ENCODE data around the gene GKN2. TPM values are rescaled to one million over a fixed set of nuclear protein-coding genes. Genes with fewer than 3 reads are reported as not detected.

Gene GKN2
- total RNA-seq, 1 donor from 2014 or later: not detected

GRCh38 chr2:68935471-68935870 lies 17.2 kb downstream of the GKN2 start:
- Mint-ChIP-seq H3K27ac (ENCODE audit: unreplicated experiment) (no peak overlapping the region), H3K9me3 (ENCODE audit: unreplicated experiment) (peaks cover 15% of the 10 kb centered on the region), H3K27me3 (ENCODE audit: unreplicated experiment) (no peaks in the 10 kb centered on the region), H3K36me3 (ENCODE audit: unreplicated experiment) (peaks cover 2% of the 10 kb centered on the region), H3K4me3 (ENCODE audit: unreplicated experiment) (no peak overlapping the region), H3K4me1 (ENCODE audit: unreplicated experiment) (peaks cover 30% of the 10 kb centered on the region)
- no peak for TF ChIP-seq CTCF (IDR thresholded peaks at IDR 0.05)
- no peak for DNase-seq (ENCODE audit: extremely low spot score, unreplicated experiment)

- H3K27me3 Mint-ChIP-seq (ENCODE audit: unreplicated experiment): no peaks in the 10 kb centered on the region
- H3K36me3 Mint-ChIP-seq (ENCODE audit: unreplicated experiment): no peaks in the 10 kb centered on the region
- H3K27ac Mint-ChIP-seq (ENCODE audit: unreplicated experiment): no peak overlapping the region
- TF ChIP-seq CTCF (IDR thresholded peaks at IDR 0.05): no peak
- peaks cover 30% of the 10 kb centered on the region for H3K4me1 Mint-ChIP-seq (ENCODE audit: unreplicated experiment)
- peaks cover under 1% of the 10 kb centered on the region for H3K9me3 Mint-ChIP-seq (ENCODE audit: unreplicated experiment)
- DNase-seq (ENCODE audit: extremely low spot score, unreplicated experiment): no peak
- H3K4me3 Mint-ChIP-seq (ENCODE audit: unreplicated experiment): no peak overlapping the region
Observed at GRCh38 chr2:68934021-68934420, 18.7 kb downstream of the GKN2 start.

- Mint-ChIP-seq H3K27ac (ENCODE audit: unreplicated experiment) (no peak overlapping the region), H3K36me3 (ENCODE audit: unreplicated experiment) (no peaks in the 10 kb centered on the region), H3K4me3 (ENCODE audit: unreplicated experiment) (no peak overlapping the region), H3K4me1 (ENCODE audit: unreplicated experiment) (peaks cover 27% of the 10 kb centered on the region), H3K9me3 (ENCODE audit: unreplicated experiment) (no peaks in the 10 kb centered on the region), H3K27me3 (ENCODE audit: unreplicated experiment) (no peaks in the 10 kb centered on the region)
- no peak for TF ChIP-seq CTCF (IDR thresholded peaks at IDR 0.05)
- DNase-seq (ENCODE audit: extremely low spot score, unreplicated experiment): no peak
Observed at GRCh38 chr2:68932402-68932801, 20.3 kb downstream of the GKN2 start.

- Mint-ChIP-seq H3K4me1 (ENCODE audit: unreplicated experiment) (peaks cover 24% of the 10 kb centered on the region), H3K9me3 (ENCODE audit: unreplicated experiment) (no peaks in the 10 kb centered on the region), H3K27me3 (ENCODE audit: unreplicated experiment) (no peaks in the 10 kb centered on the region), H3K36me3 (ENCODE audit: unreplicated experiment) (no peaks in the 10 kb centered on the region), H3K27ac (ENCODE audit: unreplicated experiment) (no peak overlapping the region), H3K4me3 (ENCODE audit: unreplicated experiment) (no peak overlapping the region)
- no peak for TF ChIP-seq CTCF (IDR thresholded peaks at IDR 0.05)
- no peak for DNase-seq (ENCODE audit: extremely low spot score, unreplicated experiment)
Observed at GRCh38 chr2:68931799-68932198, 20.9 kb downstream of the GKN2 start.

- no peak for TF ChIP-seq CTCF (IDR thresholded peaks at IDR 0.05)
- peaks cover 21% of the 10 kb centered on the region for H3K4me1 Mint-ChIP-seq (ENCODE audit: unreplicated experiment)
- no peak for DNase-seq (ENCODE audit: extremely low spot score, unreplicated experiment)
- no peak overlapping the region for H3K27ac Mint-ChIP-seq (ENCODE audit: unreplicated experiment)
- no peaks in the 10 kb centered on the region for H3K27me3 Mint-ChIP-seq (ENCODE audit: unreplicated experiment)
- H3K4me3 Mint-ChIP-seq (ENCODE audit: unreplicated experiment): no peak overlapping the region
- H3K36me3 Mint-ChIP-seq (ENCODE audit: unreplicated experiment): no peaks in the 10 kb centered on the region
- H3K9me3 Mint-ChIP-seq (ENCODE audit: unreplicated experiment): no peaks in the 10 kb centered on the region
Observed at GRCh38 chr2:68931149-68931711, 21.5 kb downstream of the GKN2 start.

Data from osteocyte (in vitro differentiated cells).